ENCODE measurements around the gene CSMD2.

Gene CSMD2

GRCh38 chr1:33946836-33947235, 218.2 kb downstream of the CSMD2 start:
- DNase-seq: no peak

- no peak for DNase-seq
Measured at GRCh38 chr1:33944846-33945245, 220.2 kb downstream of the CSMD2 start.

- DNase-seq: no peak
Measured at GRCh38 chr1:33943978-33944377, 221.1 kb downstream of the CSMD2 start.

- DNase-seq: no peak
Measured at GRCh38 chr1:33932871-33933270, 232.2 kb downstream of the CSMD2 start.

- no peak for DNase-seq
Measured at GRCh38 chr1:33931111-33931475, 233.9 kb downstream of the CSMD2 start.

- DNase-seq: no peak
Measured at GRCh38 chr1:33930346-33931110, 234.5 kb downstream of the CSMD2 start.

- DNase-seq: no peak
Measured at GRCh38 chr1:33928251-33928650, 236.8 kb downstream of the CSMD2 start.

GRCh38 chr1:33927721-33928120, 237.3 kb downstream of the CSMD2 start:
- DNase-seq: no peak

GRCh38 chr1:33925586-33925985, 239.4 kb downstream of the CSMD2 start:
- no peak for DNase-seq

- no peak for DNase-seq
Measured at GRCh38 chr1:33921281-33921680, 243.7 kb downstream of the CSMD2 start.

- DNase-seq: no peak
Measured at GRCh38 chr1:33918368-33918767, 246.7 kb downstream of the CSMD2 start.

- no peak for DNase-seq
Measured at GRCh38 chr1:33916786-33917185, 248.2 kb downstream of the CSMD2 start.

- no peak for DNase-seq
Measured at GRCh38 chr1:33914531-33914930, 250.5 kb downstream of the CSMD2 start.

GRCh38 chr1:33908324-33908956, 256.6 kb downstream of the CSMD2 start:
- no peak for DNase-seq

GRCh38 chr1:33906156-33906555, 258.9 kb downstream of the CSMD2 start:
- DNase-seq: no peak

GRCh38 chr1:33905241-33905640, 259.8 kb downstream of the CSMD2 start:
- no peak for DNase-seq

- DNase-seq: no peak
Measured at GRCh38 chr1:33903210-33903589, 261.8 kb downstream of the CSMD2 start.

GRCh38 chr1:33902486-33903209, 262.4 kb downstream of the CSMD2 start:
- no peak for DNase-seq

GRCh38 chr1:33899746-33900145, 265.3 kb downstream of the CSMD2 start:
- DNase-seq: no peak

- DNase-seq: no peak
Measured at GRCh38 chr1:33898881-33899280, 266.1 kb downstream of the CSMD2 start.

GRCh38 chr1:33898406-33898805, 266.6 kb downstream of the CSMD2 start:
- no peak for DNase-seq

- no peak for DNase-seq
Measured at GRCh38 chr1:33897092-33897725, 267.8 kb downstream of the CSMD2 start.

- no peak for DNase-seq
Measured at GRCh38 chr1:33895976-33896375, 269.1 kb downstream of the CSMD2 start.

GRCh38 chr1:33895396-33895795, 269.6 kb downstream of the CSMD2 start:
- no peak for DNase-seq

Data from RPMI8226 (cell line).